Hepatic stellate cell (primary cell): ENCODE measurements around the gene GBE1.
"Not testable (repeated sequence)": the region's sequence is repeated elsewhere in the genome, so short reads cannot be mapped to it uniquely, and the experiment has no call there.

Experiments
- DNase-seq: peaks from one replicate; pipeline ENCODE4 v3.0.0; 2011; ENCODE audit warnings: low spot score

Gene GBE1

GRCh38 chr3:81760924-81761903 is at the start of gene GBE1:
Gene GBE1 (minus strand): TSS chr3:81761645. CDS start chr3:81761517, 128 bp downstream.
- peak; percentile 87 for DNase-seq

- DNase-seq: no peak
These were observed 47.5 kb upstream of the GBE1 start for GRCh38 chr3:81808900-81809299.

- DNase-seq: no peak
These were observed 38.0 kb upstream of the GBE1 start for GRCh38 chr3:81799403-81799802.

GRCh38 chr3:81793410-81793809 is 32.0 kb upstream of the GBE1 start:
- no peak for DNase-seq

GRCh38 chr3:81790117-81790516 is 28.7 kb upstream of the GBE1 start:
- no peak for DNase-seq

- DNase-seq: no peak
These were observed 28.2 kb upstream of the GBE1 start for GRCh38 chr3:81789691-81790090.

- DNase-seq: no peak
These were observed 27.2 kb upstream of the GBE1 start for GRCh38 chr3:81788610-81789009.

- DNase-seq: no peak
These were observed 26.6 kb upstream of the GBE1 start for GRCh38 chr3:81788044-81788443.

- DNase-seq: no peak
These were observed 21.1 kb upstream of the GBE1 start for GRCh38 chr3:81782585-81782984.

- no peak for DNase-seq
These were observed 17.3 kb upstream of the GBE1 start for GRCh38 chr3:81778678-81779182.

GRCh38 chr3:81776643-81777042 is 15.2 kb upstream of the GBE1 start:
- no peak for DNase-seq

GRCh38 chr3:81770710-81771109 is 9.3 kb upstream of the GBE1 start:
- DNase-seq: no peak

GRCh38 chr3:81769299-81769698 is 7.9 kb upstream of the GBE1 start:
- peak; percentile 16 for DNase-seq

- DNase-seq: not testable (repeated sequence)
These were observed 5.9 kb upstream of the GBE1 start for GRCh38 chr3:81767250-81767859.

- peak; percentile 14 for DNase-seq
These were observed 4.0 kb upstream of the GBE1 start for GRCh38 chr3:81765400-81765799.

GRCh38 chr3:81764665-81765064 is 3.2 kb upstream of the GBE1 start:
- DNase-seq: no peak

GRCh38 chr3:81764002-81764401 is 2.6 kb upstream of the GBE1 start:
- DNase-seq: no peak

GRCh38 chr3:81763001-81763400 is 1.6 kb upstream of the GBE1 start:
- DNase-seq: no peak

- DNase-seq: peak; percentile 26
These were observed 597 bp upstream of the GBE1 start for GRCh38 chr3:81761904-81762580.

GRCh38 chr3:81760215-81760614 is 1.2 kb downstream of the GBE1 start:
- no peak for DNase-seq

GRCh38 chr3:81758771-81759170 is 2.7 kb downstream of the GBE1 start:
- DNase-seq: not testable (repeated sequence)

GRCh38 chr3:81758275-81758674 is 3.2 kb downstream of the GBE1 start:
- DNase-seq: peak; percentile 21
